DND-41 (cell line): ENCODE results near the gene C9orf72.

Source experiments
- CTCF ChIP-seq: IDR thresholded peaks from 2 replicates; pipeline ENCODE4 v1.5.1; 2012; ENCODE audit warnings: borderline replicate concordance, low read length, moderate library complexity, mild to moderate bottlenecking; ENCODE audit not compliant: poor library complexity, severe bottlenecking; ENCODE audit errors: extremely low read depth
- EZH2 ChIP-seq: IDR thresholded peaks from 3 replicates; pipeline ENCODE4 v1.6.1; 2012; ENCODE audit warnings: borderline replicate concordance, low read depth, mild to moderate bottlenecking, moderate library complexity, low read length, inconsistent platforms; ENCODE audit not compliant: severe bottlenecking

- no peak for TF ChIP-seq CTCF
- TF ChIP-seq EZH2, result no peak
Observed at GRCh38 chr9:27539479-27540441, 33.5 kb downstream of the C9orf72 start.
